Measurements from ENCODE around the gene RTN4RL1.

DNA sequence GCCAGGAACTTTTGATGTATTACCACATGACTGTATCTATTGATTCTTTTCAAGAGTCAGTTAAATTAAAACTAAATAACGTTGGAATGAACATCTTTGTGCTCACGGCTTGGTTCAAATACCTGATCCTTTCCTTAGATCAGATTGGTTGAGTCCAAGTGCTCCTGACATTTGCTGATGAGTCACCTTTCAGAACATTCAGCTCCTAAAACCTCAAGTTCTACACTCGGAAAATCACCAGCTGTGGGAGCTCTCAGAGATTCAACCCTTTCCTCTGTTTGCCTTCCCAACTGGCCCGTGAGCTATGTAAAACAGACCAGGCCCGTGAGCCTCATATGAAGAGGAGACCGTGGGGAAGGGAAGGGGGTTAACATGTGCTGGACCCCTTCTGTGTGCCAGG is 68.1 kb downstream of the RTN4RL1 start:
- no peak for TF ChIP-seq POLR2A (IDR thresholded peaks at IDR 0.05)
- TF ChIP-seq POLR2AphosphoS5 (IDR thresholded peaks at IDR 0.05), result no peak

All from suprapubic skin (tissue), 4 donors.